Measurements from ENCODE around the gene CEP192. TPM values are rescaled to one million over a fixed set of nuclear protein-coding genes. Genes with fewer than 3 reads are reported as not detected.

The CEP192 gene
- total RNA-seq, 1 donor from 2014 or later = 20.1 TPM

- peaks cover 3% of the 10 kb centered on the region for H3K27me3 Mint-ChIP-seq (ENCODE audit: unreplicated experiment)
- no peaks in the 10 kb centered on the region for H3K36me3 Mint-ChIP-seq (ENCODE audit: unreplicated experiment)
- no peak overlapping the region for H3K27ac Mint-ChIP-seq (ENCODE audit: unreplicated experiment)
- H3K4me1 Mint-ChIP-seq (ENCODE audit: low read depth, unreplicated experiment) = peaks cover 8% of the 10 kb centered on the region
- no peak for DNase-seq
- no peaks in the 10 kb centered on the region for H3K9me3 Mint-ChIP-seq (ENCODE audit: unreplicated experiment)
- H3K4me3 Mint-ChIP-seq (ENCODE audit: unreplicated experiment) = no peak overlapping the region
- TF ChIP-seq CTCF (IDR thresholded peaks at IDR 0.05; ENCODE audit: partially characterized antibody, unreplicated experiment) = no peak
These were observed 30.2 kb upstream of the CEP192 start for GRCh38 chr18:12960853-12961397.

- Mint-ChIP-seq H3K9me3 (ENCODE audit: unreplicated experiment) (no peaks in the 10 kb centered on the region), H3K36me3 (ENCODE audit: unreplicated experiment) (no peaks in the 10 kb centered on the region), H3K4me1 (ENCODE audit: low read depth, unreplicated experiment) (peaks cover 8% of the 10 kb centered on the region), H3K27ac (ENCODE audit: unreplicated experiment) (no peak overlapping the region), H3K27me3 (ENCODE audit: unreplicated experiment) (peaks cover 3% of the 10 kb centered on the region), H3K4me3 (ENCODE audit: unreplicated experiment) (no peak overlapping the region)
- no peak for DNase-seq
- no peak for TF ChIP-seq CTCF (IDR thresholded peaks at IDR 0.05; ENCODE audit: partially characterized antibody, unreplicated experiment)
These were observed 28.1 kb upstream of the CEP192 start for GRCh38 chr18:12963069-12963468.

GRCh38 chr18:12968115-12968514, 23.0 kb upstream of the CEP192 start:
- H3K9me3 Mint-ChIP-seq (ENCODE audit: unreplicated experiment) = peaks cover 4% of the 10 kb centered on the region
- no peak for TF ChIP-seq CTCF (IDR thresholded peaks at IDR 0.05; ENCODE audit: partially characterized antibody, unreplicated experiment)
- H3K27me3 Mint-ChIP-seq (ENCODE audit: unreplicated experiment) = peaks cover 2% of the 10 kb centered on the region
- H3K36me3 Mint-ChIP-seq (ENCODE audit: unreplicated experiment) = peaks cover 7% of the 10 kb centered on the region
- H3K4me3 Mint-ChIP-seq (ENCODE audit: unreplicated experiment) = no peak overlapping the region
- no peak for DNase-seq
- peaks cover 2% of the 10 kb centered on the region for H3K4me1 Mint-ChIP-seq (ENCODE audit: low read depth, unreplicated experiment)
- H3K27ac Mint-ChIP-seq (ENCODE audit: unreplicated experiment) = no peak overlapping the region

- TF ChIP-seq CTCF (IDR thresholded peaks at IDR 0.05; ENCODE audit: partially characterized antibody, unreplicated experiment) = no peak
- no peak for DNase-seq
- Mint-ChIP-seq H3K9me3 (ENCODE audit: unreplicated experiment) (peaks cover 4% of the 10 kb centered on the region), H3K4me1 (ENCODE audit: low read depth, unreplicated experiment) (no peaks in the 10 kb centered on the region), H3K36me3 (ENCODE audit: unreplicated experiment) (peaks cover 7% of the 10 kb centered on the region), H3K27me3 (ENCODE audit: unreplicated experiment) (peaks cover 2% of the 10 kb centered on the region), H3K4me3 (ENCODE audit: unreplicated experiment) (no peak overlapping the region), H3K27ac (ENCODE audit: unreplicated experiment) (no peak overlapping the region)
These were observed 22.5 kb upstream of the CEP192 start for GRCh38 chr18:12968619-12969018.

- Mint-ChIP-seq H3K4me1 (ENCODE audit: low read depth, unreplicated experiment) (peaks cover 4% of the 10 kb centered on the region), H3K4me3 (ENCODE audit: unreplicated experiment) (no peak overlapping the region), H3K27ac (ENCODE audit: unreplicated experiment) (no peak overlapping the region), H3K9me3 (ENCODE audit: unreplicated experiment) (peaks cover 8% of the 10 kb centered on the region), H3K36me3 (ENCODE audit: unreplicated experiment) (peaks cover 27% of the 10 kb centered on the region), H3K27me3 (ENCODE audit: unreplicated experiment) (peaks cover 7% of the 10 kb centered on the region)
- no peak for TF ChIP-seq CTCF (IDR thresholded peaks at IDR 0.05; ENCODE audit: partially characterized antibody, unreplicated experiment)
- DNase-seq = no peak
These were observed 17.5 kb upstream of the CEP192 start for GRCh38 chr18:12973562-12974213.
